Ishikawa (cell line): Measurements from ENCODE around the gene MYO1E.
A peak's percentile ranks its signal among the peaks of the same experiment; 100 is the strongest.

Source experiments
- CEBPB ChIP-seq: IDR thresholded peaks from 2 replicates; pipeline ENCODE4 v1.6.1; 2012
- CREB1 ChIP-seq: IDR thresholded peaks from 2 replicates; pipeline ENCODE4 v1.6.1; 2012; ENCODE audit warnings: low read depth
- EP300 ChIP-seq: IDR thresholded peaks from 2 replicates; pipeline ENCODE4 v1.6.1; 2012; ENCODE audit warnings: borderline replicate concordance
- FOXM1 ChIP-seq: IDR thresholded peaks from 2 replicates; pipeline ENCODE4 v1.6.1; 2012; ENCODE audit warnings: low read depth, borderline replicate concordance
- NFIC ChIP-seq: IDR thresholded peaks from 2 replicates; pipeline ENCODE4 v1.6.1; 2012
- RAD21 ChIP-seq: IDR thresholded peaks from 2 replicates; pipeline ENCODE4 v1.6.1; 2012; ENCODE audit warnings: low read depth
- REST ChIP-seq: IDR thresholded peaks from 2 replicates; pipeline ENCODE4 v1.6.1; 2012; ENCODE audit warnings: low read depth, mild to moderate bottlenecking
- TAF1 ChIP-seq: IDR thresholded peaks from 2 replicates; pipeline ENCODE4 v1.6.1; 2012; ENCODE audit warnings: low read depth, mild to moderate bottlenecking
- TCF12 ChIP-seq: IDR thresholded peaks from 2 replicates; pipeline ENCODE4 v1.6.1; 2012; ENCODE audit warnings: low read depth
- YY1 ChIP-seq: IDR thresholded peaks from 2 replicates; pipeline ENCODE4 v1.6.1; 2012; ENCODE audit warnings: low read depth
- ZBTB7A ChIP-seq: IDR thresholded peaks from 2 replicates; pipeline ENCODE4 v1.6.1; 2012; ENCODE audit warnings: low read depth
- TF ChIP-seq, protein P1 (sequence below): IDR thresholded peaks from 2 replicates; pipeline ENCODE4 v1.6.1; 2012

- no peak for TF ChIP-seq CEBPB
- no peak for TF ChIP-seq REST
- no peak for TF ChIP-seq NFIC
- no peak for TF ChIP-seq TAF1
- TF ChIP-seq EP300: no peak
- TF ChIP-seq TCF12: no peak
- no peak for TF ChIP-seq YY1
- TF ChIP-seq RAD21: peak; percentile 63
- no peak for TF ChIP-seq CREB1
- TF ChIP-seq ZBTB7A: no peak
- no peak for TF ChIP-seq FOXM1
- TF ChIP-seq, protein P1, sequence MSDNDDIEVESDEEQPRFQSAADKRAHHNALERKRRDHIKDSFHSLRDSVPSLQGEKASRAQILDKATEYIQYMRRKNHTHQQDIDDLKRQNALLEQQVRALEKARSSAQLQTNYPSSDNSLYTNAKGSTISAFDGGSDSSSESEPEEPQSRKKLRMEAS: no peak
These were observed 125.3 kb downstream of the MYO1E start for GRCh38 chr15:59247364-59247763.
